Measurements from ENCODE around the gene PRKAR1A. TPM values are rescaled to one million over a fixed set of nuclear protein-coding genes. Genes with fewer than 3 reads are reported as not detected.

Gene PRKAR1A
- total and polyA plus RNA-seq, 2 of the 8 experiments (the other 6 are each of a cell fraction or from before 2014, with no cell fraction given), result 39.3 to 149 TPM

- TF ChIP-seq CHD7 (IDR thresholded peaks at IDR 0.05; ENCODE audit: insufficient replicate concordance, low read length) (no peak), RBBP5 (IDR thresholded peaks at IDR 0.05; ENCODE audit: borderline replicate concordance, low read depth, low read length) (no peak), SIN3A (conservative IDR thresholded peaks at IDR 0.05 in 1 of 2, IDR thresholded peaks at IDR 0.05 in 1 of 2; ENCODE audit: low read depth in 1 of 2, low read length in 2 of 2) (no peak), POLR2AphosphoS5 (IDR thresholded peaks at IDR 0.05; ENCODE audit: low read depth, low read length) (no peak)
Observed at GRCh38 chr17:68568581-68568980, 56.4 kb downstream of the PRKAR1A start (continued).
